GM18511 (cell line): ENCODE data around the gene CCDC73.
"Not testable (repeated sequence)": the region's sequence is repeated elsewhere in the genome, so short reads cannot be mapped to it uniquely, and the experiment has no call there.

Source experiments
- ATAC-seq: cut with Tn5 transposase; IDR thresholded peaks from one replicate; pipeline ENCODE4 v1.9.1; 2021; ENCODE audit warnings: mild to moderate bottlenecking, moderate library complexity; ENCODE audit not compliant: unreplicated experiment

The CCDC73 gene

GRCh38 chr11:32794439-32794838, at the start of gene CCDC73:
CCDC73 (minus strand) TSS chr11:32794662; CDS start chr11:32760243, 34,419 bp downstream.
- ATAC-seq = no peak

- ATAC-seq = no peak
Measured at GRCh38 chr11:32843544-32843943, 49.1 kb upstream of the CCDC73 start.

- no peak for ATAC-seq
Measured at GRCh38 chr11:32840587-32840986, 46.1 kb upstream of the CCDC73 start.

GRCh38 chr11:32839308-32839707, 44.8 kb upstream of the CCDC73 start:
- no peak for ATAC-seq

GRCh38 chr11:32838505-32839274, 44.2 kb upstream of the CCDC73 start:
- no peak for ATAC-seq

- no peak for ATAC-seq
Measured at GRCh38 chr11:32836946-32837345, 42.5 kb upstream of the CCDC73 start.

GRCh38 chr11:32833921-32834320, 39.5 kb upstream of the CCDC73 start:
- no peak for ATAC-seq

GRCh38 chr11:32831221-32831620, 36.8 kb upstream of the CCDC73 start:
- ATAC-seq = no peak

- ATAC-seq = no peak
Measured at GRCh38 chr11:32830796-32831195, 36.3 kb upstream of the CCDC73 start.

GRCh38 chr11:32830413-32830738, 35.9 kb upstream of the CCDC73 start:
- ATAC-seq = no peak

- peak; percentile 87 for ATAC-seq
Measured at GRCh38 chr11:32829680-32830412, 35.4 kb upstream of the CCDC73 start, which contains the start of gene PRRG4. PRRG4 (plus strand) TSS chr11:32829927; CDS start chr11:32830530, 603 bp downstream.

- peak; percentile 60 for ATAC-seq
Measured at GRCh38 chr11:32829157-32829679, 34.8 kb upstream of the CCDC73 start.

- ATAC-seq = no peak
Measured at GRCh38 chr11:32827276-32827675, 32.8 kb upstream of the CCDC73 start.

- no peak for ATAC-seq
Measured at GRCh38 chr11:32826113-32826512, 31.7 kb upstream of the CCDC73 start.

- not testable (repeated sequence) for ATAC-seq
Measured at GRCh38 chr11:32823617-32824016, 29.2 kb upstream of the CCDC73 start.

GRCh38 chr11:32821917-32822560, 27.6 kb upstream of the CCDC73 start:
- ATAC-seq = peak; percentile 58

GRCh38 chr11:32821517-32821916, 27.1 kb upstream of the CCDC73 start:
- ATAC-seq = peak; percentile 43

GRCh38 chr11:32820497-32820896, 26.0 kb upstream of the CCDC73 start:
- ATAC-seq = no peak

- no peak for ATAC-seq
Measured at GRCh38 chr11:32819187-32819586, 24.7 kb upstream of the CCDC73 start.

- ATAC-seq = no peak
Measured at GRCh38 chr11:32817852-32818183, 23.4 kb upstream of the CCDC73 start.

GRCh38 chr11:32817181-32817851, 22.9 kb upstream of the CCDC73 start:
- no peak for ATAC-seq
